Common myeloid progenitor, CD34-positive (primary cell): ENCODE measurements around the gene SYMPK.
"Not testable (repeated sequence)": the region's sequence is repeated elsewhere in the genome, so short reads cannot be mapped to it uniquely, and the experiment has no call there.

ENCODE experiments used
- CTCF ChIA-PET: fragments of 350-600 bp; sonication (Branson Sonifier 250); formaldehyde crosslinking; loops from one replicate; lab custom pipeline; 2021; ENCODE audit warnings: antibody characterized with exemption; lab: Charles Lee
- POLR2A ChIA-PET: fragments of 350-600 bp; sonication (Branson Sonifier 250); formaldehyde crosslinking; loops from one replicate; lab custom pipeline; 2021; ENCODE audit warnings: antibody characterized with exemption; lab: Charles Lee
- DNase-seq, 3 donors: peaks; one replicate each; pipeline versions ENCODE4 v3.0.0 to v3.0.0-alpha.2; 2013
- H3K27ac ChIP-seq, 2 experiments: 1 replicate in 1 of 2; 2 replicates in 1 of 2; pipeline ENCODE4 v1.7.0; 2013; ENCODE audit warnings: inconsistent platforms in 2 of 2, low read length in 2 of 2, mild to moderate bottlenecking in 2 of 2, low read depth in 1 of 2, moderate library complexity in 1 of 2; ENCODE audit not compliant: severe bottlenecking in 2 of 2, insufficient read depth in 1 of 2, poor library complexity in 1 of 2
- H3K27me3 ChIP-seq, 5 experiments: replicated peaks in 2 of 5; 1 replicate in 3 of 5; 2 replicates in 2 of 5; pipeline versions ENCODE4 v1.6.1 to v1.7.0; 2013; ENCODE audit warnings: low read length in 4 of 5, mild to moderate bottlenecking in 2 of 5, moderate library complexity in 2 of 5, inconsistent platforms in 1 of 5; ENCODE audit not compliant: insufficient read depth in 5 of 5, control insufficient read depth in 4 of 5
- H3K36me3 ChIP-seq, 4 experiments: 1 replicate in 2 of 4; 2 replicates in 2 of 4; pipeline versions ENCODE4 v1.6.1 to v1.7.0; 2013; ENCODE audit warnings: low read length in 3 of 4, control low read depth in 1 of 4, mild to moderate bottlenecking in 1 of 4; ENCODE audit not compliant: control insufficient read depth in 4 of 4, insufficient read depth in 4 of 4
- H3K4me1 ChIP-seq, 4 experiments: 1 replicate in 3 of 4; 2 replicates in 1 of 4; pipeline versions ENCODE4 v1.6.1 to v1.7.1; 2013; ENCODE audit warnings: low read length in 3 of 4, mild to moderate bottlenecking in 3 of 4, control low read depth in 1 of 4, inconsistent platforms in 1 of 4, moderate library complexity in 1 of 4; ENCODE audit not compliant: control insufficient read depth in 4 of 4, insufficient read depth in 4 of 4; ENCODE audit errors: control extremely low read depth in 1 of 4
- H3K4me3 ChIP-seq, 7 experiments: 1 replicate in 4 of 7; 2 replicates in 3 of 7; pipeline versions ENCODE4 v1.5.1 to v1.7.0; 2013; ENCODE audit warnings: mild to moderate bottlenecking in 7 of 7, low read length in 6 of 7, moderate library complexity in 6 of 7, inconsistent platforms in 2 of 7, low read depth in 2 of 7, control low read depth in 1 of 7; ENCODE audit not compliant: insufficient read depth in 4 of 7, control insufficient read depth in 1 of 7; ENCODE audit errors: extremely low read depth in 1 of 7
- H3K9me3 ChIP-seq, 5 experiments: 1 replicate in 4 of 5; 2 replicates in 1 of 5; pipeline versions ENCODE4 v1.6.1 to v1.7.1; 2013; ENCODE audit warnings: low read length in 4 of 5, mild to moderate bottlenecking in 2 of 5, inconsistent platforms in 1 of 5, low read depth in 1 of 5, moderate library complexity in 1 of 5; ENCODE audit not compliant: control insufficient read depth in 4 of 5, insufficient read depth in 2 of 5; ENCODE audit errors: control extremely low read depth in 1 of 5
- WGBS: methylation state at CpG from one replicate; pipeline ENCODE4 v1.1.5; 2013; ENCODE audit not compliant: insufficient coverage; 5-methylcytosine and 5-hydroxymethylcytosine counted together

Gene SYMPK

GRCh38 chr19:45867241-45867640 is 4.3 kb upstream of the SYMPK start:
- WGBS = no CpG with 5 or more reads among the region's 4 CpGs
- CTCF ChIA-PET = interaction anchor here (9.8 kb wide), 1 partner anchor 16 kb away, joined by 132 read pairs; the partner anchor contains the start of gene IRF2BP1
- POLR2A ChIA-PET = not testable (repeated sequence)

DNA sequence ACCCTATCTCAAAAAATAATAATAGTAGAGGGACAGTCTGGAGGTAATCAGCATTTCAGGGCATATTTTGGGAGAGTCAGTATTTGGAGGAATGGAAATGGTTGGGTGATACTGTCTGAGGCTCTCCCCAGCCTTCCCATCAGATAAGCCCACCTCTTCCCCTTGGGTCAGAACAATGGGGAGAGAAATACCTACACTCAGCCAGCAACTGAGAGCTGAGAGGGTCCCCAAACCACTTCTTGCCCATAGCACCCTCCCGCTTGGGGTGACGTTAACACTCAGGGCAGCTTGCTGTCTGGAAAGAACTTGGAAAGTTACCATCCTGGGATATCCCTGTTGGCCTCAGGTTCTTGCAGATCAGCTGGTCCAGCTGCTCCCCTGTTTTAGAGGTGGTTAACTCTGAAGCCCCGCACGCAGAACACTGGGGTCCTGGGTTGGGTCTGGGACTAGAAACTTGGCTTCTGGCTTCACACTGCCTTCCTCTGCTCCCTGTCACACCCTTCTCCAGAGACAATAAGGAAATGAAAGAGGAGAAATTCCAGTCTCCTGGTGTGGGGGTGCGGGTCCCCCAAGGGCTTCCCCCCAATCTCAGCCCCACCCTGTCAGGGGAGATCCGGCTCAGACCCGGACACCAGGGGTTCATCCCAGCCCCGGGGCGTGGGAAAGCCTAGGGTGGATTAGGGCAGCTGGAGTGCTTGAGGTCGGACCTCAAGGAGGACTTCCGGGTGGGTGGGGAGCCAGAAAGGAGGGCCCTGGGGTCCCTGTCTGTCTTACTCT is 3.6 kb upstream of the SYMPK start:
- H3K4me1 ChIP-seq = peaks cover 3 to 25% (median 19%) of the 10 kb centered on the region in 4 experiments
- POLR2A ChIA-PET = no interaction called here
- peaks cover 0 to 2% (median 0%) of the 10 kb centered on the region in 5 experiments for H3K27me3 ChIP-seq
- WGBS = 67% methylated on average over 3 of the region's 11 CpGs
- H3K4me3 ChIP-seq = peak overlapping the region in 1 of 7 experiments; percentile 4
- DNase-seq = no peak
- no peaks in the 10 kb centered on the region for H3K36me3 ChIP-seq
- CTCF ChIA-PET = interaction anchor here (1.4 to 9.8 kb wide), 2 partner anchors 17 to 51 kb away, joined by 3 to 132 read pairs; partner anchors contain the start of gene IRF2BP1
- H3K27ac ChIP-seq = no peak overlapping the region
- H3K9me3 ChIP-seq = no peaks in the 10 kb centered on the region

More at GRCh38 chr19:45867241-45867640, 4.3 kb upstream of the SYMPK start:
- peaks cover 0 to 19% (median 12%) of the 10 kb centered on the region in 4 experiments for H3K4me1 ChIP-seq
- not testable (repeated sequence) for H3K9me3 ChIP-seq, H3K27me3 ChIP-seq, H3K36me3 ChIP-seq, H3K27ac ChIP-seq, DNase-seq, H3K4me3 ChIP-seq

DNA sequence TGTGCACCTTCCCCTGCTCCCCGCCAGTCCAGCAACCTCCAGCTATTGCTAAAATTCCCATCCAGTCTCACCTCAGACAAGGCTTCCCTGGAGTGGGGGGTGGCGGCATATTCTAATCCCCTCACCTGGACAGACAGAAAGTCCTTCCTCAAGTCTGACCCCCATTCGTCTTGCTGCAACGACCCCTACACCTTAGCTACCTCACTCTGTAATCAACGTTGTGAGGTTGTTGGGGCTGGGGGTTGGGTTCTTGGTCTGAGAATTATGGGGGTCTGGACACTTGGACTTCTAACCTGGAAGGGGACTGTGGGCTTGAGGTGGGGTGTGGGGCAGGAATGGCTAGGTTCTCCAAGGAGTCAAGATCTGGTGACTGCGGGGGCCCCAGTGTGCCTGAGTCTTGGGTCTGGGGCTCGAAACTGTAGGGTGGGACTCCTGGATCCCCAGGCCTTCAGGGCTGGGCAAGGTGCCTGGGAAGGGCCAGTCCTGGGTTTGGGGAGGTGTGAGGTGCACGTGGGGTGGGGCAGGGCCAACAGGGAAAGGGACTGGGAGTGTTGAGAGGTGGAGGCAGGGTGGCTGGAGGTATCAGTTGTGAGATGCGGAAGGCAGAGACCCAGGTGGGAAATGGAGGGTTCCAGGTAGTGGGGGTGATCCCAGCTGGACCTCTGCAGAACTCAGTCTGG is 2.5 kb upstream of the SYMPK start:
- Histone ChIP-seq H3K27ac (no peak overlapping the region), H3K4me3 (no peak overlapping the region), H3K36me3 (peaks cover 0 to 4% (median 0%) of the 10 kb centered on the region in 4 experiments), H3K9me3 (no peaks in the 10 kb centered on the region), H3K4me1 (peaks cover 3 to 27% (median 22%) of the 10 kb centered on the region in 4 experiments), H3K27me3 (peaks cover 0 to 2% (median 0%) of the 10 kb centered on the region in 5 experiments)
- CTCF ChIA-PET = interaction anchor here (1.3 to 9.8 kb wide), 4 partner anchors 11 to 93 kb away, joined by 3 to 132 read pairs (median 4); partner anchors contain the start of gene IRF2BP1
- no peak for DNase-seq
- POLR2A ChIA-PET = interaction anchor here (1.4 kb wide), 1 partner anchor 96 kb away, joined by 3 read pairs; no protein-coding TSS in a partner anchor
- WGBS = 88% methylated on average over 5 of the region's 9 CpGs

GRCh38 chr19:45864629-45865082 is 1.7 kb upstream of the SYMPK start:
- POLR2A ChIA-PET = interaction anchor here (1.3 to 1.4 kb wide), 2 partner anchors 14 to 95 kb away, joined by 3 read pairs; no protein-coding TSS in a partner anchor
- 60% methylated on average over 12 of the region's 12 CpGs for WGBS
- CTCF ChIA-PET = interaction anchor here (0.7 to 9.8 kb wide), 6 partner anchors 12 to 93 kb away, joined by 3 to 132 read pairs (median 4); partner anchors contain the start of gene IRF2BP1
- peaks cover 3 to 27% (median 22%) of the 10 kb centered on the region in 4 experiments for H3K4me1 ChIP-seq
- no peak for DNase-seq
- H3K27ac ChIP-seq = peak overlapping the region in 1 of 2 experiments; percentile 34
- peaks cover 0 to 8% (median 1%) of the 10 kb centered on the region in 4 experiments for H3K36me3 ChIP-seq
- H3K9me3 ChIP-seq = no peaks in the 10 kb centered on the region
- H3K27me3 ChIP-seq = peaks cover 0 to 2% (median 0%) of the 10 kb centered on the region in 5 experiments
- peak overlapping the region in 5 of 7 experiments; percentile 24 to 94 (median 76) for H3K4me3 ChIP-seq

DNA sequence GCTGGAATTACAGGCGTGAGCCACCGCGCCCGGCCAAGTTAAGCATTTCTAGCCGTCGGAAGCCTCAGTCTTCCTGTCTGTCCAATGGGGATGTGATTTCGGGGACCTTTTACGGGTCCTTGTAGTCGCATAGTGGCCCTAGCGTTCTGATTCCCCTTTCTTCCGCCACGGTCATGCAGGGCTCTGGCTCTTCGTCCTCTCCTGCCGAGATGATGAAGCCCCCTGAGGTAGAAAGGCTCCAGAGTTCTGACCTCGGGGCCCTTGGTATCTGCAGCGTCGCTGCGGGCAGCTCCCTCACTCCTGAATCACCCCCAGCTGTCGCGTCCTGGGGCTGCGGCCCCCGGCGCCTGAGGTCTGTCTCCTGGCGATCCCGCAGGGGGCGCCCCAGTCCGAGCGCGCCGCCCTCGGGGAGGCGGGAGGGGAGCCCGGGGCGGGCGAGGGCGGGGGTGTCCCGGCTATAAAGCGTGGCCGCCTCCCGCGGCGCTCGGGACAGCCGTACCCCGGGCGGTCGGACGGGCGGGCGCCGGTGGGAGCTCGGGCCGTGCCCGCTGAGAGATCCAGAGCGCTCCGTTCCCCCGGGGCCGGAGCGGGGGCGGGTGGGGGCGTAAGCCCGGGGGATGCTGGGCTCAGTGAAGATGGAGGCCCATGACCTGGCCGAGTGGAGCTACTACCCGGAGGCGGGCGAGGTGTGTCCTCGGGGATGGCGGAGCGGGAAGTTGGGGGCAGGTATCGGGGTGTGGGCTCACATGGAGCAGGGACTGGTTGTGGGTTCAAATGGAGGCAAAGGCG is 1.1 kb upstream of the SYMPK start, which contains the start of gene FOXA3:
Gene FOXA3, plus strand, starts transcription at position 487 of the 789 bp plus-strand sequence. Its CDS starts 131 bp downstream, at position 618.
- Histone ChIP-seq H3K27me3 (peaks cover 0 to 2% (median 0%) of the 10 kb centered on the region in 5 experiments), H3K4me1 (peaks cover 3 to 27% (median 22%) of the 10 kb centered on the region in 4 experiments), H3K9me3 (no peaks in the 10 kb centered on the region), H3K4me3 (peak within 1 kb of the TSS; percentile 33 to 96 (median 86)), H3K36me3 (peaks cover 0 to 12% (median 5%) of the 10 kb centered on the region in 4 experiments), H3K27ac (peak within 1 kb of the TSS in 1 of 2 experiments; percentile 34)
- under 1% methylated on average over 65 of the region's 71 CpGs for WGBS
- CTCF ChIA-PET = interaction anchor here (0.6 to 9.8 kb wide), 10 partner anchors 10 to 92 kb away, joined by 3 to 132 read pairs (median 4); partner anchors contain the start of gene IRF2BP1
- POLR2A ChIA-PET = interaction anchor here (1.0 to 1.6 kb wide), 5 partner anchors 15 to 94 kb away, joined by 3 to 8 read pairs (median 3); partner anchors contain the start of genes IRF2BP1 and MYPOP
- DNase-seq = peak; percentile 52 to 71 (median 64)
